H1 (cell line): ENCODE results near the gene BPI. TPM values are rescaled to one million over a fixed set of nuclear protein-coding genes. Genes with fewer than 3 reads are reported as not detected.

Experiments
- CTCF ChIA-PET: fragments of 300-600 bp; sonication (Branson Sonifier 250); formaldehyde crosslinking; loops from one replicate; lab custom pipeline; 2021; ENCODE audit not compliant: partially characterized antibody; lab: Charles Lee
- POLR2A ChIA-PET: fragments of 300-600 bp; sonication (Branson Sonifier 250); formaldehyde crosslinking; loops from one replicate; lab custom pipeline; 2021; ENCODE audit warnings: inconsistent platforms; ENCODE audit not compliant: partially characterized antibody; lab: Charles Lee
- DNase-seq, 2 experiments: peaks; one replicate each; pipeline versions ENCODE4 v3.0.0 to v3.0.0-alpha.2; 2010 to 2022; ENCODE audit warnings: low spot score in 2 of 2, low read depth in 1 of 2, mixed read lengths in 1 of 2
- FAIRE-seq: peaks from 2 replicates; lab custom pipeline; 2011; peaks lifted over from hg19 to GRCh38; lab: Jason Lieb, UNC
- H2AFZ ChIP-seq: 2 replicates; pipeline ENCODE4 v1.8.1; 2012; ENCODE audit warnings: low read length, inconsistent platforms
- H2AK5ac ChIP-seq: 2 replicates; pipeline ENCODE4 v1.6.1; 2013; ENCODE audit warnings: low read depth, low read length
- H2BK120ac ChIP-seq: replicated peaks from 2 replicates; pipeline ENCODE3; 2013; ENCODE audit warnings: low read depth, low read length, inconsistent platforms
- H2BK12ac ChIP-seq: 2 replicates; pipeline ENCODE4 v1.6.1; 2013; ENCODE audit warnings: low read depth, low read length
- H2BK15ac ChIP-seq: 2 replicates; pipeline ENCODE4 v1.6.1; 2013; ENCODE audit warnings: low read length
- H2BK20ac ChIP-seq: 2 replicates; pipeline ENCODE4 v1.6.1; 2013; ENCODE audit warnings: low read length
- H2BK5ac ChIP-seq: 2 replicates; pipeline ENCODE4 v1.6.1; 2013; ENCODE audit warnings: low read depth, low read length
- H3K14ac ChIP-seq: 2 replicates; pipeline ENCODE4 v1.6.1; 2013; ENCODE audit warnings: inconsistent platforms; ENCODE audit not compliant: insufficient read length
- H3K18ac ChIP-seq: 2 replicates; pipeline ENCODE4 v1.6.1; 2013; ENCODE audit warnings: low read length; ENCODE audit errors: extremely low read depth
- H3K23ac ChIP-seq: 2 replicates; pipeline ENCODE4 v1.6.1; 2013; ENCODE audit warnings: inconsistent platforms; ENCODE audit not compliant: insufficient read length
- H3K23me2 ChIP-seq: 2 replicates; pipeline ENCODE4 v1.6.1; 2013; ENCODE audit warnings: low read depth, low read length
- H3K27ac ChIP-seq: 2 replicates; pipeline ENCODE4 v1.6.1; 2011; ENCODE audit warnings: low read depth, low read length, inconsistent platforms
- H3K27me3 ChIP-seq, 4 experiments: replicated peaks in 1 of 4; 1 replicate in 1 of 4; 2 replicates in 3 of 4; pipeline versions ENCODE4 v1.6.1 to v1.8.1; 2011 to 2013; ENCODE audit warnings: low read length in 3 of 4, mild to moderate bottlenecking in 3 of 4, inconsistent platforms in 2 of 4, mixed read lengths in 2 of 4, moderate library complexity in 1 of 4; ENCODE audit not compliant: control insufficient read depth in 3 of 4, insufficient read depth in 3 of 4; ENCODE audit errors: extremely low read depth in 1 of 4
- H3K36me3 ChIP-seq, 4 experiments: 2 replicates each; pipeline versions ENCODE4 v1.6.1 to v1.8.1; 2011 to 2013; ENCODE audit warnings: mild to moderate bottlenecking in 4 of 4, low read length in 3 of 4, moderate library complexity in 2 of 4, control low read depth in 1 of 4, inconsistent platforms in 1 of 4; ENCODE audit not compliant: insufficient read depth in 4 of 4, control insufficient read depth in 2 of 4
- H3K4ac ChIP-seq: replicated peaks from 2 replicates; pipeline ENCODE3; 2013; ENCODE audit warnings: low read length, low read depth, mixed read lengths, inconsistent platforms; ENCODE audit not compliant: insufficient read length
- H3K4me1 ChIP-seq, 4 experiments: replicated peaks in 1 of 4; 1 replicate in 1 of 4; 2 replicates in 3 of 4; pipeline versions ENCODE4 v1.6.1 to v1.8.1; 2011 to 2013; ENCODE audit warnings: low read length in 3 of 4, inconsistent platforms in 2 of 4, mixed read lengths in 1 of 4; ENCODE audit not compliant: insufficient read depth in 4 of 4, control insufficient read depth in 3 of 4
- H3K4me2 ChIP-seq, 2 experiments: 2 replicates each; pipeline versions ENCODE4 v1.6.1 to v1.8.1; 2011 to 2013; ENCODE audit warnings: low read depth in 2 of 2, low read length in 2 of 2, control low read depth in 1 of 2, inconsistent platforms in 1 of 2, mild to moderate bottlenecking in 1 of 2; ENCODE audit not compliant: insufficient read depth in 1 of 2
- H3K4me3 ChIP-seq, 4 experiments: fragments of 200-600, 300-600 bp in 1 of 4; sonication (generic), shearing (Covaris generic), sonication (Bioruptor Twin) in 1 of 4; 2 replicates each; pipeline versions ENCODE4 v1.5.1 to v1.8.1; 2011 to 2016; ENCODE audit warnings: low read length in 4 of 4, low read depth in 3 of 4, control low read depth in 2 of 4, inconsistent platforms in 2 of 4, mild to moderate bottlenecking in 2 of 4, mixed read lengths in 1 of 4, moderate library complexity in 1 of 4; ENCODE audit not compliant: insufficient read depth in 2 of 4; ENCODE audit errors: extremely low read depth in 1 of 4
- H3K56ac ChIP-seq: replicated peaks from 2 replicates; pipeline ENCODE3; 2013; ENCODE audit warnings: low read depth, mild to moderate bottlenecking, mixed read lengths, low read length, inconsistent platforms; ENCODE audit not compliant: insufficient read length
- H3K79me1 ChIP-seq: 2 replicates; pipeline ENCODE4 v1.6.1; 2013; ENCODE audit warnings: low read depth, low read length, control low read depth
- H3K79me2 ChIP-seq, 2 experiments: 2 replicates each; pipeline versions ENCODE4 v1.6.1 to v1.8.1; 2012 to 2013; ENCODE audit warnings: low read length in 2 of 2, mild to moderate bottlenecking in 2 of 2, inconsistent platforms in 1 of 2; ENCODE audit not compliant: insufficient read depth in 2 of 2, control insufficient read depth in 1 of 2
- H3K9ac ChIP-seq, 4 experiments: replicated peaks in 1 of 4; 1 replicate in 1 of 4; 2 replicates in 3 of 4; pipeline versions ENCODE4 v1.6.1 to v1.8.1; 2011 to 2013; ENCODE audit warnings: low read depth in 3 of 4, low read length in 3 of 4, control low read depth in 2 of 4, mild to moderate bottlenecking in 2 of 4, moderate library complexity in 2 of 4, inconsistent platforms in 1 of 4; ENCODE audit errors: extremely low read depth in 1 of 4
- H3K9me3 ChIP-seq, 2 experiments: 2 replicates each; pipeline versions ENCODE4 v1.6.1 to v1.8.1; 2012 to 2013; ENCODE audit warnings: mild to moderate bottlenecking in 2 of 2, moderate library complexity in 2 of 2, control low read depth in 1 of 2, inconsistent platforms in 1 of 2, low read depth in 1 of 2, low read length in 1 of 2, mixed read lengths in 1 of 2; ENCODE audit not compliant: insufficient read depth in 2 of 2
- H4K20me1 ChIP-seq, 2 experiments: replicated peaks in 1 of 2; 2 replicates each; pipeline versions ENCODE3 to v1.8.1; 2011 to 2013; ENCODE audit warnings: inconsistent platforms in 2 of 2, low read length in 2 of 2, mild to moderate bottlenecking in 1 of 2; ENCODE audit not compliant: insufficient read depth in 2 of 2, control insufficient read depth in 1 of 2
- H4K5ac ChIP-seq: 2 replicates; pipeline ENCODE4 v1.6.1; 2013; ENCODE audit warnings: low read length, low read depth, mixed read lengths, inconsistent platforms; ENCODE audit not compliant: insufficient read length
- H4K8ac ChIP-seq: 2 replicates; pipeline ENCODE4 v1.8.0; 2013; ENCODE audit warnings: mild to moderate bottlenecking, moderate library complexity, low read length, inconsistent platforms; ENCODE audit not compliant: insufficient read depth; ENCODE audit errors: extremely low read depth
- H4K91ac ChIP-seq: replicated peaks from 2 replicates; pipeline ENCODE3; 2013; ENCODE audit warnings: low read length, mixed read lengths, inconsistent platforms; ENCODE audit not compliant: insufficient read length
- NANOG ChIP-seq: IDR thresholded peaks from 2 replicates; pipeline ENCODE4 v1.6.1; 2011; ENCODE audit warnings: low read length, low read depth, mild to moderate bottlenecking, inconsistent platforms; ENCODE audit not compliant: insufficient read depth, poor library complexity, severe bottlenecking
- WGBS, 2 experiments: shearing (Covaris generic) in 1 of 2; methylation state at CpG; one replicate each; pipeline versions ENCODE4 v1.1.6 to v1.1.7; 2013 to 2015; ENCODE audit warnings: low lambda C conversion rate in 2 of 2, mixed read lengths in 2 of 2, inconsistent platforms in 1 of 2, low coverage in 1 of 2, missing lambda C conversion rate in 1 of 2; ENCODE audit not compliant: insufficient replicate concordance in 2 of 2, insufficient coverage in 1 of 2, insufficient read length in 1 of 2; ENCODE audit errors: extremely low coverage in 1 of 2, missing lambda C conversion rate in 1 of 2; 5-methylcytosine and 5-hydroxymethylcytosine counted together
- polyA plus RNA-seq, 7 experiments: library from polyadenylated mRNA; depleted of rRNA in 3 of 7; stranded (reverse) in 5 of 7; unstranded in 2 of 7; fragments of >200 nt in 5 of 7; fragments of 200-250 nt in 2 of 7; gene quantifications; 1 replicate in 5 of 7; 2 replicates in 1 of 7; 4 replicates in 1 of 7; pipeline versions ENCODE4 v1.2.1 to v1.2.3, GENCODE V29; 2011 to 2013; ENCODE audit warnings: missing spikeins in 2 of 7, mixed read lengths in 2 of 7
- total RNA-seq: library from RNA; stranded (reverse); fragmentation: NEBNext Ultra II Directional; extraction: Animal tissue kit (Norgen Biotek cat#: 25700); gene quantifications from 2 replicates; pipeline ENCODE4 v1.2.1, GENCODE V29; 2021

BPI gene
- total and polyA plus RNA-seq, 2 of the 8 experiments (the other 6 are each of a cell fraction or from before 2014, with no cell fraction given), result not detected

GRCh38 chr20:38291966-38292365, 12.0 kb upstream of the BPI start:
- CTCF ChIA-PET, result interaction anchor here (1.0 to 2.6 kb wide), 11 partner anchors 10 to 71 kb away, joined by 3 to 14 read pairs (median 5); partner anchors contain the start of gene BPI
- 75% methylated on average over 3 of the region's 3 CpGs; no CpG with 5 or more reads in 1 of the 2 experiments for WGBS, 2 experiments
- no peak overlapping the region for H4K5ac ChIP-seq

More at GRCh38 chr20:38291966-38292365, 12.0 kb upstream of the BPI start:
- Histone ChIP-seq H3K79me1 (no peaks in the 10 kb centered on the region), H2AFZ (no peak overlapping the region), H4K91ac (no peak overlapping the region), H3K4ac (no peak overlapping the region), H3K56ac (no peak overlapping the region), H3K23ac (no peak overlapping the region), H2BK5ac (no peak overlapping the region), H2BK15ac (no peak overlapping the region), H3K27ac (no peak overlapping the region), H3K4me3 (no peak overlapping the region), H3K18ac (no peak overlapping the region), H2BK20ac (no peak overlapping the region), H2AK5ac (no peak overlapping the region), H3K9ac (no peak overlapping the region), H3K36me3 (no peaks in the 10 kb centered on the region), H3K79me2 (no peaks in the 10 kb centered on the region), H2BK120ac (no peak overlapping the region), H3K4me1 (peaks cover 0 to 3% (median 2%) of the 10 kb centered on the region in 4 experiments; a peak in 3 of 7 replicates), H3K14ac (no peak overlapping the region), H3K27me3 (no peaks in the 10 kb centered on the region), H2BK12ac (no peak overlapping the region), H4K8ac (no peak overlapping the region), H3K9me3 (no peaks in the 10 kb centered on the region), H3K23me2 (no peaks in the 10 kb centered on the region), H3K4me2 (no peak overlapping the region), H4K20me1 (no peaks in the 10 kb centered on the region)
- POLR2A ChIA-PET, result no interaction called here
- FAIRE-seq (no peak), DNase-seq (no peak)
- TF ChIP-seq NANOG, result no peak
